ENCODE measurements around the gene MKRN2.

- TF ChIP-seq POLR2A (IDR thresholded peaks at IDR 0.05) (no peak), EP300 (IDR thresholded peaks at IDR 0.05) (peak in 1 of 2 donors; percentile 70)
- TF ChIP-seq, protein P1, sequence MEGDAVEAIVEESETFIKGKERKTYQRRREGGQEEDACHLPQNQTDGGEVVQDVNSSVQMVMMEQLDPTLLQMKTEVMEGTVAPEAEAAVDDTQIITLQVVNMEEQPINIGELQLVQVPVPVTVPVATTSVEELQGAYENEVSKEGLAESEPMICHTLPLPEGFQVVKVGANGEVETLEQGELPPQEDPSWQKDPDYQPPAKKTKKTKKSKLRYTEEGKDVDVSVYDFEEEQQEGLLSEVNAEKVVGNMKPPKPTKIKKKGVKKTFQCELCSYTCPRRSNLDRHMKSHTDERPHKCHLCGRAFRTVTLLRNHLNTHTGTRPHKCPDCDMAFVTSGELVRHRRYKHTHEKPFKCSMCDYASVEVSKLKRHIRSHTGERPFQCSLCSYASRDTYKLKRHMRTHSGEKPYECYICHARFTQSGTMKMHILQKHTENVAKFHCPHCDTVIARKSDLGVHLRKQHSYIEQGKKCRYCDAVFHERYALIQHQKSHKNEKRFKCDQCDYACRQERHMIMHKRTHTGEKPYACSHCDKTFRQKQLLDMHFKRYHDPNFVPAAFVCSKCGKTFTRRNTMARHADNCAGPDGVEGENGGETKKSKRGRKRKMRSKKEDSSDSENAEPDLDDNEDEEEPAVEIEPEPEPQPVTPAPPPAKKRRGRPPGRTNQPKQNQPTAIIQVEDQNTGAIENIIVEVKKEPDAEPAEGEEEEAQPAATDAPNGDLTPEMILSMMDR (IDR thresholded peaks at IDR 0.05), result no peak
Observed at GRCh38 chr3:12508291-12508700, 48.6 kb upstream of the MKRN2 start.

Data from tibial nerve (tissue), 4 donors.